ENCODE measurements around the gene NOS1.
"Not testable (repeated sequence)": the region's sequence is repeated elsewhere in the genome, so short reads cannot be mapped to it uniquely, and the experiment has no call there.

Gene NOS1

GRCh38 chr12:117402363-117402762 is 40.9 kb upstream of the NOS1 start:
- TF ChIP-seq, protein P1, sequence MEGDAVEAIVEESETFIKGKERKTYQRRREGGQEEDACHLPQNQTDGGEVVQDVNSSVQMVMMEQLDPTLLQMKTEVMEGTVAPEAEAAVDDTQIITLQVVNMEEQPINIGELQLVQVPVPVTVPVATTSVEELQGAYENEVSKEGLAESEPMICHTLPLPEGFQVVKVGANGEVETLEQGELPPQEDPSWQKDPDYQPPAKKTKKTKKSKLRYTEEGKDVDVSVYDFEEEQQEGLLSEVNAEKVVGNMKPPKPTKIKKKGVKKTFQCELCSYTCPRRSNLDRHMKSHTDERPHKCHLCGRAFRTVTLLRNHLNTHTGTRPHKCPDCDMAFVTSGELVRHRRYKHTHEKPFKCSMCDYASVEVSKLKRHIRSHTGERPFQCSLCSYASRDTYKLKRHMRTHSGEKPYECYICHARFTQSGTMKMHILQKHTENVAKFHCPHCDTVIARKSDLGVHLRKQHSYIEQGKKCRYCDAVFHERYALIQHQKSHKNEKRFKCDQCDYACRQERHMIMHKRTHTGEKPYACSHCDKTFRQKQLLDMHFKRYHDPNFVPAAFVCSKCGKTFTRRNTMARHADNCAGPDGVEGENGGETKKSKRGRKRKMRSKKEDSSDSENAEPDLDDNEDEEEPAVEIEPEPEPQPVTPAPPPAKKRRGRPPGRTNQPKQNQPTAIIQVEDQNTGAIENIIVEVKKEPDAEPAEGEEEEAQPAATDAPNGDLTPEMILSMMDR (conservative IDR thresholded peaks at IDR 0.05; ENCODE audit: low read depth, low read length): no peak
- no peak overlapping the region for H3K4me3 ChIP-seq (ENCODE audit: low read depth, low read length)
- no peak for DNase-seq (ENCODE audit: low read depth)

DNA sequence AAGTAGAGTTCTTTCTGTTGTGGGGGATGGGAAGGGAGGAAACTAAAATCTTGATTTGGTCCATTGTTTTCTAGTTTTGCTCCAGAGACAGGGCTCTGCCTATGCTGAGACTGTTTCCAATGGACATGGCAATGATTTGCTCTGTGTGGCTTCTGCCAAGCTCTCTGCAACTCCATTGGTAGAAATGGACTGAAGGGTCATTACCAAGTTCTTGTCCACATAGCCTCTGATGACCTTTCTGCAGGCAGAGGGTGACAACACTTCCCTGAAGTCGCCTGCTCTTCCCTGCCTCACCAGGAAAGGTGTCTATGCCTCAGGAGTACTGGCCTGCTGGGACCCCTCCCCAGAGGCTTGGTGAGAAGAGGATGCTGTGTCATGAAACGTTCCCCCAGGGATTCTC is 39.5 kb upstream of the NOS1 start:
- DNase-seq (ENCODE audit: low read depth): no peak
- no peak overlapping the region for H3K4me3 ChIP-seq (ENCODE audit: low read depth, low read length)
- TF ChIP-seq, protein P1 (conservative IDR thresholded peaks at IDR 0.05; ENCODE audit: low read depth, low read length): no peak

DNA sequence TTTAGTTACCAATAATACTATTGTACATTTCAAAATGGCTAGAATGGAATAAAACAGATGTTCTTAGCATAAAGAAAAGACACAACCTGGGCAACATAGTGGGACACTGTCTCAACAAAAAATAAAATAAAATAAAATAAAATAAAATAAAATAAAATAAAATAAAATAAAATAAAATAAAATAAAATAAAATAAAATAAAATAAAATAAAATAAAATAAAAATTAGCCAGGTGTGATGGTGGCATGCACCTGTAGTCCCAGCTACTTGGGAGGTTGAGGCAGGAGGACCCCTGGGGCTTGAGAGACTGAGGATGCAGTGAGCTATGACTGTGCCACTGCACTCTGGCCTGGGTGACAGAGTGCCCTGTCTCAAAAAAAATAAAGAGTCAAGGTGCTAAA is 37.1 kb upstream of the NOS1 start:
- not testable (repeated sequence) for H3K4me3 ChIP-seq (ENCODE audit: low read depth, low read length); DNase-seq (ENCODE audit: low read depth)

DNA sequence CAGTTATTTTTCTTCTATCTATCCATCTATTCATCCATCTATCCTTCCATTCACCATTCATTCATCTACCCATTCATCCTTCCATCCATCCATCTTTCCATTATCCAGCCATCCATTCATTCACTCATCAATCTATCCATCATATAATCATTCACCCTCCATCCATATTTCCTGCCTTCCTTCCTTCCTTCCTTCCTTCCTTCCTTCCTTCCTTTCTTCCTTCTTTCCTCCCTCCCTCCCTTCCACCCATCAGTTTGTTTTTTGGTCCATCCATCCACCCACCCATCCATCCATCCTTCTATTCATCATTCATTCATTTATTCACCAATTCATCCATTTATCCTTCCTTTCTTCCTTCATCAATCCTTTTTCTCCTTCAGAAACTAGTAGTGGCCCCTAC is 34.3 kb upstream of the NOS1 start:
- DNase-seq (ENCODE audit: low read depth): no peak
- no peak overlapping the region for H3K4me3 ChIP-seq (ENCODE audit: low read depth, low read length)
- TF ChIP-seq, protein P1 (conservative IDR thresholded peaks at IDR 0.05; ENCODE audit: low read depth, low read length): no peak

GRCh38 chr12:117394491-117394890 is 33.1 kb upstream of the NOS1 start:
- H3K4me3 ChIP-seq (ENCODE audit: low read depth, low read length): no peak overlapping the region
- DNase-seq (ENCODE audit: low read depth): no peak
- TF ChIP-seq, protein P1 (conservative IDR thresholded peaks at IDR 0.05; ENCODE audit: low read depth, low read length): no peak

GRCh38 chr12:117393656-117394055 is 32.2 kb upstream of the NOS1 start:
- H3K4me3 ChIP-seq (ENCODE audit: low read depth, low read length): no peak overlapping the region
- TF ChIP-seq, protein P1 (conservative IDR thresholded peaks at IDR 0.05; ENCODE audit: low read depth, low read length): no peak
- no peak for DNase-seq (ENCODE audit: low read depth)

- TF ChIP-seq, protein P1 (conservative IDR thresholded peaks at IDR 0.05; ENCODE audit: low read depth, low read length): no peak
- H3K4me3 ChIP-seq (ENCODE audit: low read depth, low read length): no peak overlapping the region
- DNase-seq (ENCODE audit: low read depth): no peak
Measured at GRCh38 chr12:117390866-117391265, 29.4 kb upstream of the NOS1 start.

Measured in choroid plexus epithelial cell (primary cell).